NCI-H187 (cell line): ENCODE results near the gene MRPS34.

Experiments
- DNase-seq, 2 experiments: peaks; one replicate each; lab custom pipeline; 2025; lab: John Stamatoyannopoulos, UW

The MRPS34 gene

GRCh38 chr16:1794908-1795666 is 22.2 kb upstream of the MRPS34 start:
- no peak for DNase-seq

- peak in 1 of 2 experiments; percentile 37 for DNase-seq
Observed at GRCh38 chr16:1794221-1794871, 21.4 kb upstream of the MRPS34 start.

- DNase-seq = no peak
Observed at GRCh38 chr16:1793578-1794220, 20.8 kb upstream of the MRPS34 start, which contains the start of gene IGFALS. Gene IGFALS, minus strand, starts transcription at chr16:1793705. Its CDS starts 53 bp downstream, at chr16:1793652.

GRCh38 chr16:1792836-1793577 is 20.1 kb upstream of the MRPS34 start:
- DNase-seq = no peak

- DNase-seq = no peak
Observed at GRCh38 chr16:1791943-1792812, 19.2 kb upstream of the MRPS34 start.

GRCh38 chr16:1791256-1791942 is 18.5 kb upstream of the MRPS34 start:
- DNase-seq = no peak

GRCh38 chr16:1790611-1791255 is 17.8 kb upstream of the MRPS34 start:
- DNase-seq = no peak

GRCh38 chr16:1790261-1790610 is 17.3 kb upstream of the MRPS34 start:
- DNase-seq = no peak

- no peak for DNase-seq
Observed at GRCh38 chr16:1789643-1790045, 16.7 kb upstream of the MRPS34 start.

- no peak for DNase-seq
Observed at GRCh38 chr16:1788708-1789100, 15.8 kb upstream of the MRPS34 start.

GRCh38 chr16:1788095-1788707 is 15.3 kb upstream of the MRPS34 start:
- DNase-seq = no peak

- no peak for DNase-seq
Observed at GRCh38 chr16:1787322-1788094, 14.6 kb upstream of the MRPS34 start.

- DNase-seq = no peak
Observed at GRCh38 chr16:1787056-1787321, 14.1 kb upstream of the MRPS34 start.

GRCh38 chr16:1786242-1787055 is 13.5 kb upstream of the MRPS34 start:
- DNase-seq = no peak

GRCh38 chr16:1785846-1786170 is 12.9 kb upstream of the MRPS34 start:
- DNase-seq = no peak

- no peak for DNase-seq
Observed at GRCh38 chr16:1784977-1785845, 12.3 kb upstream of the MRPS34 start.

GRCh38 chr16:1782408-1783264 is 9.7 kb upstream of the MRPS34 start, which contains the start of the genes NUBP2 and SPSB3:
Gene NUBP2, plus strand, starts transcription at chr16:1782960. Its CDS starts 61 bp downstream, at chr16:1783021.
Gene SPSB3, minus strand, starts transcription at chr16:1782571. Its CDS starts 1,088 bp downstream, at chr16:1781483.
- DNase-seq = peak; percentile 99 to 100
